Left ventricle myocardium inferior (tissue), 1 donor: Measurements from ENCODE around the gene ADCY3. TPM values are rescaled to one million over a fixed set of nuclear protein-coding genes. Genes with fewer than 3 reads are reported as not detected.

Experiments used
- DNase-seq: peaks from one replicate; pipeline ENCODE4 v3.0.0-alpha.2; 2020
- H3K27ac ChIP-seq: fragments of 200-600 bp; replicated peaks from 2 replicates; pipeline ENCODE4 v1.8.0; 2021
- H3K27me3 ChIP-seq: fragments of 200-600 bp; 2 replicates; pipeline ENCODE4 v1.8.0; 2021; ENCODE audit warnings: low read depth
- H3K36me3 ChIP-seq: fragments of 200-600 bp; 2 replicates; pipeline ENCODE4 v1.8.0; 2021
- H3K4me1 ChIP-seq: fragments of 200-600 bp; 2 replicates; pipeline ENCODE4 v1.8.0; 2021
- H3K4me3 ChIP-seq: fragments of 200-600 bp; 2 replicates; pipeline ENCODE4 v1.8.0; 2021; ENCODE audit warnings: mild to moderate bottlenecking, moderate library complexity
- H3K9me3 ChIP-seq: fragments of 200-600 bp; replicated peaks from 2 replicates; pipeline ENCODE4 v1.8.0; 2021
- CTCF ChIP-seq: fragments of 200-600 bp; IDR thresholded peaks from 2 replicates; pipeline ENCODE4 v1.8.0; 2021; ENCODE audit warnings: antibody characterized with exemption, mild to moderate bottlenecking, borderline replicate concordance
- intact Hi-C: fragments of 100-400 bp; cut with micrococcal nuclease; formaldehyde crosslinking; loops from one replicate; pipeline ENCODE4 v1.11.0; 2022
- total RNA-seq: library from RNA; stranded (reverse); fragmentation: NEBNext Ultra II Directional; extraction: Animal tissue kit (Norgen Biotek cat#: 25700); gene quantifications from one replicate; pipeline ENCODE4 v1.2.1, GENCODE V29; 2021
- donor health status: DM: no; HTN: yes; CAD: no; lungs with severe emphysema.

Gene ADCY3
- total RNA-seq, 1 donor from 2014 or later = 12.8 TPM

GRCh38 chr2:24828238-24828996 lies 91.6 kb downstream of the ADCY3 start:
- Histone ChIP-seq H3K27me3 (no peaks in the 10 kb centered on the region), H3K27ac (no peak overlapping the region), H3K4me3 (no peak overlapping the region), H3K36me3 (no peaks in the 10 kb centered on the region), H3K9me3 (no peaks in the 10 kb centered on the region), H3K4me1 (peaks cover 19% of the 10 kb centered on the region)
- DNase-seq = no peak
- no peak for TF ChIP-seq CTCF
- intact Hi-C loops = loop anchor here (5.0 kb wide), 1 partner anchor 421 kb away; no protein-coding TSS in a partner anchor

- Histone ChIP-seq H3K36me3 (no peaks in the 10 kb centered on the region), H3K27me3 (no peaks in the 10 kb centered on the region), H3K9me3 (no peaks in the 10 kb centered on the region), H3K4me1 (peaks cover 19% of the 10 kb centered on the region), H3K27ac (no peak overlapping the region), H3K4me3 (no peak overlapping the region)
- peak; percentile 95 for TF ChIP-seq CTCF
- intact Hi-C loops = loop anchor here (5.0 kb wide), 1 partner anchor 420 kb away; no protein-coding TSS in a partner anchor
- DNase-seq = peak; percentile 71
Measured at GRCh38 chr2:24827321-24828237, 92.5 kb downstream of the ADCY3 start.

DNA sequence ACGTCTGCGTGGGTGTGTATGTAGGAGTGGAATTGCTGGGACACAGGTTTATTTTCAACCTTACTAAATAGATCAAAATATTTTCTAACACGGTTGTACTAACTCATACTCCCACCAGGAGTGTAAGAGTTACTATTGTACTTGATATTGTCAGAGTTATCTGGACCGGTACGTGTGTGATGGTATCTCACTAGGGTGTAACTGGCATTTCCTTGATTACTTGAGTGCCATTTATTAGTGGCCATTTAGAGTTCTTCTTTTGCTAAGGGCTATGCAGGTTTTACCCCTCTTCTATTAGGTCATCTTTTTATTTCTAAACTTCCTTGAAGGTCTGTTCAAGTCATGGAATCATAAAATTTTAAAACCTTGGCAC lies 93.3 kb downstream of the ADCY3 start:
- intact Hi-C loops = loop anchor here (5.0 kb wide), 1 partner anchor 419 kb away; no protein-coding TSS in a partner anchor
- H3K4me3 ChIP-seq = no peak overlapping the region
- H3K36me3 ChIP-seq = peaks cover 7% of the 10 kb centered on the region
- no peaks in the 10 kb centered on the region for H3K27me3 ChIP-seq
- H3K9me3 ChIP-seq = no peaks in the 10 kb centered on the region
- no peak for TF ChIP-seq CTCF
- peaks cover 15% of the 10 kb centered on the region for H3K4me1 ChIP-seq
- no peak overlapping the region for H3K27ac ChIP-seq
- no peak for DNase-seq

- H3K9me3 ChIP-seq = no peaks in the 10 kb centered on the region
- peaks cover 15% of the 10 kb centered on the region for H3K4me1 ChIP-seq
- no peak overlapping the region for H3K4me3 ChIP-seq
- intact Hi-C loops = loop anchor here (5.0 kb wide), 1 partner anchor 419 kb away; no protein-coding TSS in a partner anchor
- TF ChIP-seq CTCF = no peak
- no peaks in the 10 kb centered on the region for H3K27me3 ChIP-seq
- no peak overlapping the region for H3K27ac ChIP-seq
- H3K36me3 ChIP-seq = peaks cover 7% of the 10 kb centered on the region
- no peak for DNase-seq
Measured at GRCh38 chr2:24825883-24826772, 93.9 kb downstream of the ADCY3 start.
